ENCODE measurements around the gene SLC5A7.

Gene SLC5A7

GRCh38 chr2:107986278-107987217, at the start of gene SLC5A7:
TSS of gene SLC5A7 (plus strand) at chr2:107986524. CDS start at chr2:107988156, 1,632 bp downstream.
- no peak for DNase-seq

DNA sequence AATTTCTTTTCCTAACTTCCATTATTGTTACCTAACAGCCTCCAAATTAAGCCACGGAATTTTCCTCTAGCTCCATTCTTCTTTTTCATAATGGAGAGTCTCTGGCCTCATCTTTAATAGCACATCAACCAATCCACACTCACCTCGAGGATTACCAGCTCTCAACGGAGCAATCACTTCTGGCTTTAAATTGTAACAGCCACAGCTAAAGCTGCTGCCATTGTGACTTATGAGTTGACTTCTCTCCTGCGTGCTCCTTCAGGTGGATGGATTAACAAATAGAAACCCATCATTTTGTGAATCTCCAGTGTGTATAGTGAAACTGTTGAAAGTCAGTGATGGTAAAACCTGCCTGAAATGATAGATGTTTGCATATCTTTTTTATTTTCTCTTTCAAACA, 24.9 kb upstream of the SLC5A7 start:
- DNase-seq: no peak
- Histone ChIP-seq H3K9me3 (ENCODE audit: severe bottlenecking) (no peaks in the 10 kb centered on the region), H3K27me3 (ENCODE audit: insufficient read depth, low read depth, severe bottlenecking) (peaks cover 22% of the 10 kb centered on the region), H3K27ac (no peak overlapping the region), H3K4me3 (ENCODE audit: low read depth, low read length) (no peak overlapping the region), H3K36me3 (no peaks in the 10 kb centered on the region)
- no peak for TF ChIP-seq CTCF (IDR thresholded peaks at IDR 0.05; ENCODE audit: low read depth, low read length)

More at GRCh38 chr2:107986278-107987217, at the start of gene SLC5A7:
- TF ChIP-seq CTCF (IDR thresholded peaks at IDR 0.05; ENCODE audit: low read depth, low read length): no peak
- Histone ChIP-seq H3K9me3 (ENCODE audit: severe bottlenecking) (no peaks in the 10 kb centered on the region), H3K36me3 (no peaks in the 10 kb centered on the region), H3K4me3 (ENCODE audit: low read depth, low read length) (no peak within 1 kb of the TSS), H3K27ac (no peak within 1 kb of the TSS), H3K27me3 (ENCODE audit: insufficient read depth, low read depth, severe bottlenecking) (peaks cover 87% of the 10 kb centered on the region)

- Histone ChIP-seq H3K27me3 (ENCODE audit: insufficient read depth, low read depth, severe bottlenecking) (peaks cover 12% of the 10 kb centered on the region), H3K4me3 (ENCODE audit: low read depth, low read length) (no peak overlapping the region), H3K27ac (no peak overlapping the region), H3K36me3 (no peaks in the 10 kb centered on the region), H3K9me3 (ENCODE audit: severe bottlenecking) (no peaks in the 10 kb centered on the region)
- no peak for TF ChIP-seq CTCF (IDR thresholded peaks at IDR 0.05; ENCODE audit: low read depth, low read length)
- no peak for DNase-seq
Observed at GRCh38 chr2:107964185-107964584, 22.1 kb upstream of the SLC5A7 start.

DNA sequence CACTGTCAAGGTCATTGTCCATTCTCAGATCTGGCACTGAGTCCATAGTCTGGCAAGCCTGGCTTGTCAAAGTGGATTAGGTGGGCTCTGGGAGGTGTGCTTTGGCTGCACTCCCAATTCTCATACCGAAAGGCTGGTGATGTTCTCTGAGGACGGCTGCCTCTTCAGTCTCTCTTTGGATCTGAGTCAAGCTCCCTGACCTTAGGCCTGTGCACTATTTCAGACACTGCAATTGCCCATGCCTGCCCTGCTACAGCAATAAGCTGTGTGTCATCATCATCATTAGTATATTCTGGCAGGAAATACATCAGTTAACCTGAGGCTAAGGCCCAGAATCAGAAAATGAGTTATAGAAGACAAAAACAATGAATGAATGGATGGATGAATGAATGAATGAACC, 1.6 kb upstream of the SLC5A7 start:
- no peaks in the 10 kb centered on the region for H3K9me3 ChIP-seq (ENCODE audit: severe bottlenecking)
- no peaks in the 10 kb centered on the region for H3K36me3 ChIP-seq
- DNase-seq: no peak
- no peak overlapping the region for H3K27ac ChIP-seq
- no peak for TF ChIP-seq CTCF (IDR thresholded peaks at IDR 0.05; ENCODE audit: low read depth, low read length)
- H3K27me3 ChIP-seq (ENCODE audit: insufficient read depth, low read depth, severe bottlenecking): peaks cover 70% of the 10 kb centered on the region
- H3K4me3 ChIP-seq (ENCODE audit: low read depth, low read length): no peak overlapping the region

- Histone ChIP-seq H3K9me3 (ENCODE audit: severe bottlenecking) (no peaks in the 10 kb centered on the region), H3K4me3 (ENCODE audit: low read depth, low read length) (no peak overlapping the region), H3K36me3 (no peaks in the 10 kb centered on the region), H3K27ac (no peak overlapping the region), H3K27me3 (ENCODE audit: insufficient read depth, low read depth, severe bottlenecking) (peaks cover 89% of the 10 kb centered on the region)
- no peak for DNase-seq
- no peak for TF ChIP-seq CTCF (IDR thresholded peaks at IDR 0.05; ENCODE audit: low read depth, low read length)
Observed at GRCh38 chr2:107988108-107988507, 1.8 kb downstream of the SLC5A7 start.
